Measurements from ENCODE around the gene ARHGAP15. TPM values are rescaled to one million over a fixed set of nuclear protein-coding genes. Genes with fewer than 3 reads are reported as not detected.

Gene ARHGAP15
- polyA plus RNA-seq, 1 donor: 16.4 TPM

DNA sequence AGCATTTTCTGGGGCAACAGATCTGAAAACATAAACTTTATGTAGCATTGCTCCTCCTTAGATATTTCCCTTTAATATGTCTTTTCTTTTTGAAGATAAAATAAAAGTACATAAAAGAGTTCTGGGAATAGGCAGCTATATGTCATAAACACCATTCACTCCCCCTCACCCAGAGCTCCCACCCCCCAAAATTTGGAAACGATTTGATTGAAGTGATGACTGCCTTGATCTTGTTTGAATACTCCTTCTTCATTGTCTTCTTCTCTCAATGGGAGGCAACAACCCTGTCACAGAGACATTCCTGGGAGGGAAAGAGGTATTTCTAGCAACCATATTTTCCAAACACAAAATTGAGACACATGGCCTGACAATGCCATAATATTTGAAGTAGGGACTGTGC lies 369.3 kb downstream of the ARHGAP15 start:
- Histone ChIP-seq H3K27me3 (ENCODE audit: control insufficient read depth, insufficient read depth, low read length) (no peaks in the 10 kb centered on the region), H3K4me3 (ENCODE audit: low read length) (no peak overlapping the region), H3K9me3 (ENCODE audit: control insufficient read depth, low read depth, low read length) (no peaks in the 10 kb centered on the region), H3K27ac (ENCODE audit: low read length) (no peak overlapping the region), H3K36me3 (ENCODE audit: control insufficient read depth, insufficient read depth, low read length) (no peaks in the 10 kb centered on the region), H3K4me1 (ENCODE audit: control insufficient read depth, insufficient read depth, low read length) (no peaks in the 10 kb centered on the region)
- no peak for DNase-seq
- no CpG with 5 or more reads among the region's 1 CpG for WGBS (ENCODE audit: insufficient coverage, low lambda C conversion rate)

DNA sequence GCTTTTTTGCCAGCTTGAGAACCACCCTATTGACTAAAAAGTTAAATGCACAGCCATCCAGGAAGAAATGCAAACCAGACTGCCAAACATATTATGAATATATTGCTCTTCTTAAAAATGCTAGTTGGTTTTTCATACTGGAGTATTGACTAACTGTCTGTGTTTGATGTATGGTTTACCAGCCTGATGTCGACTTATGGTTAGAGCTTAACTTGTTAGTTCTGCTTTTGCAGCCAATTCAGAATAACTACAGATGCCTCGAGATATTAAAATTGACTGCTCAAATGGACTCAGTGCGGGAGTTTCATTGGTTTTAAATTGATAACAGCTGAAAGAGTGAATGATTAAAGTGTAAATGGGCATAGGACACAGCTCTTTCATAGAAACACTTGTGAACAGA lies 369.8 kb downstream of the ARHGAP15 start:
- Histone ChIP-seq H3K4me1 (ENCODE audit: control insufficient read depth, insufficient read depth, low read length) (no peaks in the 10 kb centered on the region), H3K4me3 (ENCODE audit: low read length) (no peak overlapping the region), H3K27me3 (ENCODE audit: control insufficient read depth, insufficient read depth, low read length) (no peaks in the 10 kb centered on the region), H3K27ac (ENCODE audit: low read length) (no peak overlapping the region), H3K36me3 (ENCODE audit: control insufficient read depth, insufficient read depth, low read length) (no peaks in the 10 kb centered on the region), H3K9me3 (ENCODE audit: control insufficient read depth, low read depth, low read length) (no peaks in the 10 kb centered on the region)
- no CpG with 5 or more reads among the region's 3 CpGs for WGBS (ENCODE audit: insufficient coverage, low lambda C conversion rate)
- DNase-seq: no peak

DNA sequence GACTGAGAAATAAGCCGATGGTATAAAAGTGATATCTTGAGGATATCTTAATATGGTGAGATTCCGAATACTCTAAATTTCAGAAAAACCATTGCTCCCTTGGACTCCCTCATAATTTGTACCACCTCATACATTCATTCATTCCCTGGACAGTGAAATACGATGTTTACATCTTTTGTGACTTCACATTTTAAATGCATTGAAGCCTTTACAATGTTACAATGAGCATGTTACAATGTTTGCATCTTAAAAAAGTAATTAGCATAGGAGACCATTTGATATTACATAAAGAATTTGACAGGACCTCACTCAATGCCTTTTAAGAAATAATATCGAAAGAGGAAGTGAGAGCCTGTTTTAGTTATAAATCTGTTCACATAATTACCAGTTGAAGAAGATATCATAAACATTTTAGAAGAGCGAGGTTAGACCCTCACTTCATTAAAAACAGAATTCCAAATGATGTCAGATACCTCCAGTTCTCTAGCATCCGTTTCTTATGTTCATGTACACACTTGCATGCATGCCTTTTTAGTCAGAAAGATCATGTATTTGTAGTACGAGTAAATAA lies 372.0 kb downstream of the ARHGAP15 start:
- Histone ChIP-seq H3K27me3 (ENCODE audit: control insufficient read depth, insufficient read depth, low read length) (no peaks in the 10 kb centered on the region), H3K27ac (ENCODE audit: low read length) (no peak overlapping the region), H3K4me1 (ENCODE audit: control insufficient read depth, insufficient read depth, low read length) (no peaks in the 10 kb centered on the region), H3K9me3 (ENCODE audit: control insufficient read depth, low read depth, low read length) (no peaks in the 10 kb centered on the region), H3K36me3 (ENCODE audit: control insufficient read depth, insufficient read depth, low read length) (no peaks in the 10 kb centered on the region), H3K4me3 (ENCODE audit: low read length) (no peak overlapping the region)
- DNase-seq: no peak
- 89% methylated on average over 4 of the region's 7 CpGs for WGBS (ENCODE audit: insufficient coverage, low lambda C conversion rate)

DNA sequence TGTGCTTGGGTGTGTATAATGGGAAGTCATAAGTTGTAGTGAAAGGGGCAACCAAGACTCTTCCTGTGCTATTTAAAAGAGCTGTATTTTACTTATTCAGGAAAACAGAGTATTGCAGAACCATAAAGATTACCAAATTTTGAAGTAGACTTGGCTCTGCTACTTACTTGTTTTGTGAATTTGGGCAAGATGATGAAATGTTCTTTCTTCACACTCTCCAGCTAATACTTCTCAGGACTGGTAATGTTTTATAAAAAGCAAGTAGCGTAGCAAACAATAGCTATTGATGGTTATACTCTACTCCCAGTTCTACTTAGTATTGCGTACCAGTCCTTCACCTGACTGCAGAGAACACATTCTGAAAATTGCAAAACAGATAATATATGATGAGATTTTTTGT lies 374.1 kb downstream of the ARHGAP15 start:
- Histone ChIP-seq H3K9me3 (ENCODE audit: control insufficient read depth, low read depth, low read length) (no peaks in the 10 kb centered on the region), H3K36me3 (ENCODE audit: control insufficient read depth, insufficient read depth, low read length) (no peaks in the 10 kb centered on the region), H3K4me1 (ENCODE audit: control insufficient read depth, insufficient read depth, low read length) (no peaks in the 10 kb centered on the region), H3K27ac (ENCODE audit: low read length) (no peak overlapping the region), H3K27me3 (ENCODE audit: control insufficient read depth, insufficient read depth, low read length) (no peaks in the 10 kb centered on the region), H3K4me3 (ENCODE audit: low read length) (no peak overlapping the region)
- DNase-seq: no peak
- 100% methylated on average over 2 of the region's 2 CpGs for WGBS (ENCODE audit: insufficient coverage, low lambda C conversion rate)

DNA sequence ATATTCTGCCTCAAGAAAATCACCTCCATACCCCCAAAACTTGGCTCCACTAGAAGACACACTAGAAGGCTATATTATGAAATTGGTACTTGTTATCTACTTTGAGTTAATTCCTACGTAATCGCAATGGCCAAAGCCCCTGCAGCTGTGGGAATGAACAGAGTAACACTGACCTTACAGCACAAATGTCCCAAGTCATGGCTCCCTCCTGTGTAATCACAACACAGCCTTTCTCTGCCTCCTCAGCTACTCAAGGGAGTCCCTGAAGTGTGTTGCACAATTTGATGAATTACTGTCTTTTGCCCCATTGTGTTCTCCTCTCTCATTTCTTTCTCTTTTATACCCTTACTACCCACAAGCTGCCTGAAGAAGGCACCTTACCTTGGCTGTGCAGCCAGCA lies 375.2 kb downstream of the ARHGAP15 start:
- no peaks in the 10 kb centered on the region for H3K9me3 ChIP-seq (ENCODE audit: control insufficient read depth, low read depth, low read length)
- no peaks in the 10 kb centered on the region for H3K36me3 ChIP-seq (ENCODE audit: control insufficient read depth, insufficient read depth, low read length)
- H3K27me3 ChIP-seq (ENCODE audit: control insufficient read depth, insufficient read depth, low read length): no peaks in the 10 kb centered on the region
- H3K4me3 ChIP-seq (ENCODE audit: low read length): no peak overlapping the region
- H3K4me1 ChIP-seq (ENCODE audit: control insufficient read depth, insufficient read depth, low read length): no peaks in the 10 kb centered on the region
- no peak for DNase-seq
- WGBS (ENCODE audit: insufficient coverage, low lambda C conversion rate): no CpG with 5 or more reads among the region's 2 CpGs
- no peak overlapping the region for H3K27ac ChIP-seq (ENCODE audit: low read length)

DNA sequence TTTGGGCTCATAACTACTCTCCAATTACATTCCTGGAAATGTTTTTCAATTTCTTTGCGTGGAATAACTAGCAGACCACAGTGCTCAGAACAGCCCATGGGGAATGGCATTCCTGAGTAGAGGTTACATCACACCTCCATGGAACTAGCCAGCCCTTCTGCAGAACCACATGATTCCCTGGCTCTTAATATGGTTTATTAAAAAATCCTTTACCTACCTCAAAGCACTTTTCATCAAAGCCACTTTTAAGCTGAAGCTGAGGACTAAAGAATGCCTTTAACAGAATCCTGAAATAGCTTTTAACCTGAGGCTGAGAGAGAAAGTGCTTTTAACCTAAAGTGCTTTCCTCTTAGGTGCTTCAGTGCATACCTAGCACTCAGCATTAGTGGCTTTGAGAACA lies 376.3 kb downstream of the ARHGAP15 start:
- H3K27ac ChIP-seq (ENCODE audit: low read length): no peak overlapping the region
- H3K9me3 ChIP-seq (ENCODE audit: control insufficient read depth, low read depth, low read length): no peaks in the 10 kb centered on the region
- no CpG with 5 or more reads among the region's 1 CpG for WGBS (ENCODE audit: insufficient coverage, low lambda C conversion rate)
- H3K36me3 ChIP-seq (ENCODE audit: control insufficient read depth, insufficient read depth, low read length): no peaks in the 10 kb centered on the region
- H3K4me1 ChIP-seq (ENCODE audit: control insufficient read depth, insufficient read depth, low read length): no peaks in the 10 kb centered on the region
- no peak overlapping the region for H3K4me3 ChIP-seq (ENCODE audit: low read length)
- no peak for DNase-seq
- H3K27me3 ChIP-seq (ENCODE audit: control insufficient read depth, insufficient read depth, low read length): no peaks in the 10 kb centered on the region

DNA sequence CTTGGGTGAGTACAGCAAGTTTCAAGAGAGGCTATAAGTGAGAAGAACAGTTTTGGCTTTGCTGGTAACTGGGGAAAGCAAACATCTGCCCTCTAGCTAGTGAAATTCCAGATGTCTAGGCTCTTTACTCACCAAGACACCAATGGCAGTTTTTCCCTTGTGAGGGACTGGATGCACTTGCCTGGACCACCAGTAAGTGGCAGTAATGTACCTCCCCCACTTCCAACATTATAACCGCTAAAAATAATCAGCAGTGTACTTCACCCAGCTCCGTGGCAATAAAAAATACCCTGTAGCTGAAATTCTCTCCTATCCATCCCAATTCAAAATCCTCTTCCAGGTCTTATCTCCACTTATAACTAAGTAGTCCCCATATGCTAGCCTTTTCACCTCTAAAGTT lies 383.9 kb downstream of the ARHGAP15 start:
- H3K36me3 ChIP-seq (ENCODE audit: control insufficient read depth, insufficient read depth, low read length): no peaks in the 10 kb centered on the region
- no peaks in the 10 kb centered on the region for H3K27me3 ChIP-seq (ENCODE audit: control insufficient read depth, insufficient read depth, low read length)
- H3K4me1 ChIP-seq (ENCODE audit: control insufficient read depth, insufficient read depth, low read length): no peaks in the 10 kb centered on the region
- H3K9me3 ChIP-seq (ENCODE audit: control insufficient read depth, low read depth, low read length): no peaks in the 10 kb centered on the region
- DNase-seq: peak; percentile 43 to 45
- 0% methylated on average over 1 of the region's 2 CpGs for WGBS (ENCODE audit: insufficient coverage, low lambda C conversion rate)
- no peak overlapping the region for H3K27ac ChIP-seq (ENCODE audit: low read length)
- H3K4me3 ChIP-seq (ENCODE audit: low read length): no peak overlapping the region

DNA sequence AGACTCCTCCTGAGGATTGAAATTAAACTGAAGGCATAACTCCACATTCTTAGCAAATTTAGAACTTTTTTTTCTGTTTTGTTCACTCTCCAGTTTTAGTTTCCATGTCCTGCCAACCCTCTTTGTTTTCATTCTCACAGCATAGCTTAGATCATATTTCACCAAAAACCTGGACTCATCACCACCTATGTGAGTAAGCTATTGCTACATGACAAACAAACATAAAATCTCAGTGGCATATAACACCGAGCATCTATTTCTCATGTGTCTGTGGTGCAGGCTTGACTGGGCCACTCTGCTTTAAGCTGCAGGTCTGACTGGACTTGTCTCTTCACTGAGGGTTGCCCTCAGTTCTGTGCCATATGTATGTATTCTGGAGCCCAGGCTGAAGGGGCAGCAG lies 385.2 kb downstream of the ARHGAP15 start:
- no peak for DNase-seq
- no peaks in the 10 kb centered on the region for H3K27me3 ChIP-seq (ENCODE audit: control insufficient read depth, insufficient read depth, low read length)
- no peaks in the 10 kb centered on the region for H3K36me3 ChIP-seq (ENCODE audit: control insufficient read depth, insufficient read depth, low read length)
- H3K4me3 ChIP-seq (ENCODE audit: low read length): no peak overlapping the region
- H3K9me3 ChIP-seq (ENCODE audit: control insufficient read depth, low read depth, low read length): no peaks in the 10 kb centered on the region
- WGBS (ENCODE audit: insufficient coverage, low lambda C conversion rate): no CpG with 5 or more reads among the region's 1 CpG
- H3K27ac ChIP-seq (ENCODE audit: low read length): no peak overlapping the region
- H3K4me1 ChIP-seq (ENCODE audit: control insufficient read depth, insufficient read depth, low read length): no peaks in the 10 kb centered on the region

DNA sequence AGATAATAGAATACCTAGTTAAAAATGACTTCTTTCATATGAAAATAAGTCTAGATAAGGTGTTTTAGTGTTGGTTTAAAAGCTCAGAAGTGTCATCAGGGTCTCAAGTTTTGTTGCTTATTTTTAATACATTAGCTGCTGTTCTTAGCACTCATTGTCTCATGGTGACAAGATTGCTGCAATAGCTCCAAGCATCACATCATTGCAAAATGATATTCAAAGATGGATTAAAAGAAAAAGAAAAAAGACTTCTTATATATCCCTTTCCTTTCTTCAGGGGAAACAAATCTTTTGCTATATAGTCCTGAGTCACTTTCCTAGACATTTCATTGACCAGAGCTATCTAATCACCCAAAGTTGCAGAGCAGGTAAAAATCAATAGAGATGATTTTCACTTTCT lies 386.1 kb downstream of the ARHGAP15 start:
- H3K4me1 ChIP-seq (ENCODE audit: control insufficient read depth, insufficient read depth, low read length): no peaks in the 10 kb centered on the region
- no peak overlapping the region for H3K27ac ChIP-seq (ENCODE audit: low read length)
- DNase-seq: no peak
- no peaks in the 10 kb centered on the region for H3K27me3 ChIP-seq (ENCODE audit: control insufficient read depth, insufficient read depth, low read length)
- no peaks in the 10 kb centered on the region for H3K36me3 ChIP-seq (ENCODE audit: control insufficient read depth, insufficient read depth, low read length)
- no peaks in the 10 kb centered on the region for H3K9me3 ChIP-seq (ENCODE audit: control insufficient read depth, low read depth, low read length)
- H3K4me3 ChIP-seq (ENCODE audit: low read length): no peak overlapping the region

DNA sequence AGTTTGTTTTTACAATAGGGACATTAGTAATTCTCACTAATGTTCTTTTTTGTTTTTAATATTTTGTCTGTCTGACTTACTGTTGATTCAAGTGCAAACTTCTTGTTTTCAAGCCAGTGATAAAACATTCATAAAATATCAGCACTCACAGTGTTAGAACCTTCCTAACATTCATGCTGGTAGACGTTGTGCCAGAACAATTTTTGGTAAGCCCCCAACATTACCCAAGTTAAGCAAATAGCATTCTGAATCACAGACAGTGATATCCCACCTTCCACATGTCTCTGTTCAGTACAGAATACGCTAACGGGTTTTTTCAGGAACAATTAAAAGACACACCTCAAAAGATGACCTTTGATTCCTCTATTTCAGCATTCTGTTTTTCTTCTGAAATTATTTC lies 390.3 kb downstream of the ARHGAP15 start:
- no peak overlapping the region for H3K27ac ChIP-seq (ENCODE audit: low read length)
- 27% methylated on average over 2 of the region's 3 CpGs for WGBS (ENCODE audit: insufficient coverage, low lambda C conversion rate)

DNA sequence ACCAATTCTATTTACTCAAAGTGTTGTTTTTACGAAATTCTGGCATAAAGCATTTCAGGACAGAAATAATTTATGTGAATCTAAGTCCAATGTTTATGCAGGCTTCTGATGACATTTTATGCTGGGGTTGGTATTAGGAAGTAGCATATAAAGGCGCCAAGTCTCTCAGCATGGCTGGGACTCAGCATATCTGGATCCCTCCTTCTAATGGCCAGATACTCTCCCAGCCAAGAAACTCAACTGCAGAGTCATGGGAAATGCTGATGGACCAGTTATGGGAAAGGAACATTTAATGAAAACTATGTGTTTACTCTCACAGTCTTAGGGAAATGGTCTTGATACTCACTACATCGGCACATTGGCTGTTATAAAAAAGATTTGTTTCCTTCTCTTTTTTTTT lies 392.2 kb downstream of the ARHGAP15 start:
- WGBS (ENCODE audit: insufficient coverage, low lambda C conversion rate): 100% methylated on average over 2 of the region's 3 CpGs

More for the DNA sequence above, 390.3 kb downstream of the ARHGAP15 start:
- H3K27me3 ChIP-seq (ENCODE audit: control insufficient read depth, insufficient read depth, low read length): no peaks in the 10 kb centered on the region
- no peak for DNase-seq
- H3K4me3 ChIP-seq (ENCODE audit: low read length): no peak overlapping the region
- no peaks in the 10 kb centered on the region for H3K4me1 ChIP-seq (ENCODE audit: control insufficient read depth, insufficient read depth, low read length)
- H3K9me3 ChIP-seq (ENCODE audit: control insufficient read depth, low read depth, low read length): no peaks in the 10 kb centered on the region
- no peaks in the 10 kb centered on the region for H3K36me3 ChIP-seq (ENCODE audit: control insufficient read depth, insufficient read depth, low read length)

More for the DNA sequence above, 392.2 kb downstream of the ARHGAP15 start:
- no peaks in the 10 kb centered on the region for H3K36me3 ChIP-seq (ENCODE audit: control insufficient read depth, insufficient read depth, low read length)
- no peak overlapping the region for H3K27ac ChIP-seq (ENCODE audit: low read length)
- H3K9me3 ChIP-seq (ENCODE audit: control insufficient read depth, low read depth, low read length): no peaks in the 10 kb centered on the region
- no peaks in the 10 kb centered on the region for H3K27me3 ChIP-seq (ENCODE audit: control insufficient read depth, insufficient read depth, low read length)
- no peaks in the 10 kb centered on the region for H3K4me1 ChIP-seq (ENCODE audit: control insufficient read depth, insufficient read depth, low read length)
- no peak for DNase-seq
- H3K4me3 ChIP-seq (ENCODE audit: low read length): no peak overlapping the region

Measured in large intestine (tissue), 3 donors.